OCI-LY1 (cell line): ENCODE measurements around the gene SP5.

Experiments
- CTCF ChIP-seq: fragments of 200-600 bp; sonication (generic), shearing (Covaris generic); IDR thresholded peaks from 2 replicates; pipeline ENCODE4 v1.5.1; 2017; ENCODE audit warnings: mild to moderate bottlenecking, antibody characterized with exemption, low read length, moderate library complexity, mixed read lengths
- EZH2 ChIP-seq: fragments of 200-600 bp; sonication (generic), shearing (Covaris generic); IDR thresholded peaks from 2 replicates; pipeline ENCODE4 v1.8.0; 2017; ENCODE audit warnings: borderline replicate concordance, mixed run types, mild to moderate bottlenecking, antibody characterized with exemption, low read length, moderate library complexity, mixed read lengths

GRCh38 chr2:170719810-170720209, 4.7 kb downstream of the SP5 start:
- no peak for TF ChIP-seq CTCF
- no peak for TF ChIP-seq EZH2
